HL-60 (cell line): ENCODE results near the gene MDFIC2.

Source experiments
- DNase-seq, 2 experiments: peaks; one replicate each; pipeline ENCODE4 v3.0.0-alpha.2; 2010 to 2020; ENCODE audit warnings: low read depth in 1 of 2, low spot score in 1 of 2
- H3K27ac ChIP-seq: fragments of 250-450 bp; sonication (Bioruptor Pico); replicated peaks from 2 replicates; pipeline ENCODE4 v1.5.1; 2020; ENCODE audit warnings: mild to moderate bottlenecking, moderate library complexity
- H3K27me3 ChIP-seq: fragments of 250-450 bp; sonication (Bioruptor Pico); 2 replicates; pipeline ENCODE4 v1.5.1; 2021; ENCODE audit warnings: mild to moderate bottlenecking, moderate library complexity; ENCODE audit not compliant: insufficient read depth, poor library complexity, severe bottlenecking
- H3K4me3 ChIP-seq: replicated peaks from 2 replicates; pipeline ENCODE4 v1.5.1; 2011; ENCODE audit warnings: mild to moderate bottlenecking, control low read depth, low read length; ENCODE audit not compliant: insufficient read depth
- CTCF ChIP-seq: IDR thresholded peaks from one replicate; pipeline ENCODE4 v1.5.1; 2011; ENCODE audit warnings: low read length, control low read depth, inconsistent platforms; ENCODE audit not compliant: insufficient read depth
- GABPA ChIP-seq: IDR thresholded peaks from 2 replicates; pipeline ENCODE4 v1.6.1; 2012; ENCODE audit warnings: low read depth
- POLR2AphosphoS5 ChIP-seq: IDR thresholded peaks from 2 replicates; pipeline ENCODE4 v1.6.1; 2012; ENCODE audit warnings: low read depth
- REST ChIP-seq: IDR thresholded peaks from 2 replicates; pipeline ENCODE4 v1.6.1; 2012; ENCODE audit warnings: low read depth; ENCODE audit not compliant: insufficient replicate concordance
- SPI1 ChIP-seq: IDR thresholded peaks from 2 replicates; pipeline ENCODE4 v1.6.1; 2012; ENCODE audit warnings: low read depth, mild to moderate bottlenecking, borderline replicate concordance

Gene MDFIC2

GRCh38 chr3:70201975-70202374 is 110.5 kb downstream of the MDFIC2 start:
- DNase-seq: no peak
- no peak for TF ChIP-seq CTCF
- no peak for TF ChIP-seq GABPA
- TF ChIP-seq SPI1: no peak
- H3K27ac ChIP-seq: no peak overlapping the region
- H3K4me3 ChIP-seq: no peak overlapping the region
- peaks cover 3% of the 10 kb centered on the region for H3K27me3 ChIP-seq

- no peak for DNase-seq
- no peak for TF ChIP-seq CTCF
- TF ChIP-seq POLR2AphosphoS5: no peak
- no peak for TF ChIP-seq REST
- no peak for TF ChIP-seq SPI1
- no peak for TF ChIP-seq GABPA
- Histone ChIP-seq H3K4me3 (no peak overlapping the region), H3K27me3 (no peaks in the 10 kb centered on the region), H3K27ac (no peak overlapping the region)
Measured at GRCh38 chr3:70189884-70190473, 122.5 kb downstream of the MDFIC2 start.

GRCh38 chr3:70186221-70186620 is 126.2 kb downstream of the MDFIC2 start:
- Histone ChIP-seq H3K27ac (no peak overlapping the region), H3K27me3 (no peaks in the 10 kb centered on the region), H3K4me3 (no peak overlapping the region)
- no peak for DNase-seq
- TF ChIP-seq REST (no peak), SPI1 (no peak), CTCF (no peak), POLR2AphosphoS5 (no peak), GABPA (no peak)

GRCh38 chr3:70185661-70186060 is 126.8 kb downstream of the MDFIC2 start:
- no peaks in the 10 kb centered on the region for H3K27me3 ChIP-seq
- H3K4me3 ChIP-seq: no peak overlapping the region
- DNase-seq: no peak
- TF ChIP-seq REST (no peak), SPI1 (no peak), POLR2AphosphoS5 (no peak), CTCF (no peak), GABPA (no peak)
- H3K27ac ChIP-seq: no peak overlapping the region
